Left lobe of liver (tissue), 2 donors: ENCODE results near the gene SUGCT. TPM values are rescaled to one million over a fixed set of nuclear protein-coding genes. Genes with fewer than 3 reads are reported as not detected.

Experiments
- ATAC-seq: fragments of 200-7000 bp; cut with Tn5 transposase; one replicate; pipeline ENCODE4 v1.9.1; 2020; ENCODE audit warnings: mild to moderate bottlenecking, moderate library complexity
- DNase-seq: peaks from one replicate; pipeline ENCODE4 v3.0.0-alpha.2; 2020; ENCODE audit warnings: low spot score
- total RNA-seq: library from RNA; stranded (reverse); gene quantifications from one replicate; pipeline ENCODE4 v1.2.1, GENCODE V29; 2021
- donor health status: DM: no; HTN: no; CAD: no; lungs with moderate emphysema.
- donor health status: DM: no; HTN: yes; CAD: no.

SUGCT gene
- total RNA-seq, 1 donor from 2014 or later, result 14.3 TPM

GRCh38 chr7:40843338-40843985 is 708.7 kb downstream of the SUGCT start:
- DNase-seq (no peak), ATAC-seq (no peak)

DNA sequence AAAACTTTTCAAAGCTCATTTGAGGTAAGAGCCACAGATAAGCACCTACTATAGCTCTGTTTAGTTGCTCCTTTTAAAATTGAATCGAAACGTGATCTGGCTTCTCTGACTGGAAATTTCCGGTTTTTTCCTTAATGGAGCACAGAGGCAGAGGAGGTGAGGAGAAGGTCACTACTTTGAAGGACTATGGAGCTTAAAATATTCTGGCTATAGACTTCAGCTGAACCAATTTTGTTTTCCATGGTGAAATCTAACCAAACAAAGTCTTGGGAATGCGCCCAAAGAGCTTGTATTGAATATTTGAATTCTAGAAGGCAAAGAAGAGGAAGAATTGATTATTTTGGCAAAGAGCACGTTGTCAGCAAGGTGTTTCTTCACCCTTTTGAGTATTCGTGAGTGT is 711.1 kb downstream of the SUGCT start:
- ATAC-seq (peak; percentile 83), DNase-seq (no peak)

DNA sequence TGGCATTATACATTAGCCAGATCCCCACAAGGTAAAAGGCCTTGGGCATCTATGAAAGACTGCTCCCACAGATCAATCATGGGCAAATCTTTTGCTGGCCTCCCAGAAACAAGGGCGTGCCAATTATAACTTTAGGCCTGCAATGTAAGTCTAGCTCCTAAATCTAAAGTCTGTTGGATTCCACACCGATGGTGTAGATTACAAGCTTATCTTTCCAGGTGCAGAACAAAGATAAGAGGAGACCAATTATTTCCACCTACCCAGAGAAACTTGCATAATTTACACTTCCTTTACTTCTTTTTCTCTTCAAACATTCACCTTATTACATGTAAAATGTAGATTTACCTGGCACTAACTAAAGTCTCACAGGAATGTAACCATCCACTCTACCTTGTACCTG is 713.1 kb downstream of the SUGCT start:
- DNase-seq (no peak), ATAC-seq (no peak)

DNA sequence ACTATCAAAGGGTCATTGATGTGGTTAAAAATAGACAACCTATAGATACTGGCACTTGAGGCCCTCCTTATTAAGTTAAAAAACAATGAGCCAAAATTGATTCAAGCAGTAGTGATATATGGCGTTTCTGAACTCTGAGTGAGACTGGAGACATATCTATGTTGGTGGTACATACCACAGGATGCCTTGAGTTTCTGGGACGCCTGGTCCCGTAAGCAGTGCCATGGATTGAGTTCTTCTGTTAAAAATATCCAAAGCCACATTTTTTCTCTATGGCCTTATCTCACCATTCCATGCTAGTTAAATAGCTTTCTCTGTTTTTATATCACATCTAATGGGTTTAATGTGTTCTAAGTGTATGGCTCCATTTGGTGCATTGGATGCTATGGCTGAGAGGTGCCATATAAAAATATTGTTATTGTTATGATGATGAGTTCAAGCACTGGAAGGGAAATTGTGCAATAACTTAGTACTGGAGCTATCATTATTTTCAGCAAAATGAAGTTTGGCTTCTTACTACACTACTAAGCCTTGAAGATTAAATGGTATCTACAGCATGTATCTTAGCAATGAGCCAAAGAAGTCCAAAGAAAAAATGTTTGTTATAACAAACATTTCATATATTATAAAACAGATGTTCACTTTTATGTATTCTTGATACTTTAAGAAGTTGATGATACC is 713.9 kb downstream of the SUGCT start:
- DNase-seq (no peak), ATAC-seq (no peak)

DNA sequence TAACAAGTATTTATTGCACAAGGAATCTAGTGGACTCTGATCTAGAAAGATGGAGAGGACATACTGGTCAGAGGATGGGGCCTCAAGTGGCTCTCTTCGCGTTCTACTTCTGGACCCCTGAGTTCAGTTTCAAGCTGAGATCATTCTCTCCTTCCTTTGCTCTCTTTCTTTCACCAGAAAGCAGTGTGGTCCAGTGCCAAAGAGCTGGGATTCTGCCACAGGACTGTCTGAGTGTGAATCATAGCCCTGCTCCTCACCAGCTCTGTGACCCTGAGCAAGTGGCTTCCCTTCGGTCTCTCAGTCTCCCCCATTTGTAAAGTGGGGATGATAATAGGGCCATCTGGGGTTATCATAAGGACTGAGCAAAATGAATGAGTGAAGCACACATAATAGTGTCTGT is 715.2 kb downstream of the SUGCT start:
- ATAC-seq (no peak), DNase-seq (no peak)

GRCh38 chr7:40851001-40851400 is 716.2 kb downstream of the SUGCT start:
- DNase-seq (no peak), ATAC-seq (no peak)

- ATAC-seq (no peak), DNase-seq (no peak)
These were observed 724.3 kb downstream of the SUGCT start for GRCh38 chr7:40859076-40859475.

DNA sequence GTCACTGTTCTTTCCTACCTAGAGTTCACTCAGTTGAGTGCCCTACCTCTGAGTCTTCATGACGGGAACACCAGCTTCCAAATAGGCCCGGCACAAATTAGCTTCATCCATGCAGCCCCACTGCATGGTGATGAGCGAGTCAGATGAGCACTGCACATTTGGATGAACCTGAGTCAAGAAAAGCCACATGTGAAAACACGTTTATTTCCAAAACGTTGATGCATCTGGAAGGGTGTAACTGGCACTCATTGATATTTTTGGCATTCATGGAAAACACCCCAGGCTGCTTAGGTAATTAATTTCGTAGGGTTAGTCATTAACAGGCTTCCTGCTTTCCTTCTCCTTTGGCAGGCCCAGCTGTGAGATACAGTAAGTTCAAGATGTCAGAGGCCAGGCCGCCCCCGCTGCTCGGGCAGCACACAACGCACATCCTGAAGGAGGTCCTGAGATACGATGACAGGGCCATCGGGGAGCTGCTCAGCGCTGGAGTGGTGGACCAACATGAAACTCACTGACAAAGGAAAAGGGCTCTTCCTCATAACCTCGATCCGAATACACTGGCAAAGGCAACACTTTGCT is 725.2 kb downstream of the SUGCT start:
- no peak for DNase-seq

DNA sequence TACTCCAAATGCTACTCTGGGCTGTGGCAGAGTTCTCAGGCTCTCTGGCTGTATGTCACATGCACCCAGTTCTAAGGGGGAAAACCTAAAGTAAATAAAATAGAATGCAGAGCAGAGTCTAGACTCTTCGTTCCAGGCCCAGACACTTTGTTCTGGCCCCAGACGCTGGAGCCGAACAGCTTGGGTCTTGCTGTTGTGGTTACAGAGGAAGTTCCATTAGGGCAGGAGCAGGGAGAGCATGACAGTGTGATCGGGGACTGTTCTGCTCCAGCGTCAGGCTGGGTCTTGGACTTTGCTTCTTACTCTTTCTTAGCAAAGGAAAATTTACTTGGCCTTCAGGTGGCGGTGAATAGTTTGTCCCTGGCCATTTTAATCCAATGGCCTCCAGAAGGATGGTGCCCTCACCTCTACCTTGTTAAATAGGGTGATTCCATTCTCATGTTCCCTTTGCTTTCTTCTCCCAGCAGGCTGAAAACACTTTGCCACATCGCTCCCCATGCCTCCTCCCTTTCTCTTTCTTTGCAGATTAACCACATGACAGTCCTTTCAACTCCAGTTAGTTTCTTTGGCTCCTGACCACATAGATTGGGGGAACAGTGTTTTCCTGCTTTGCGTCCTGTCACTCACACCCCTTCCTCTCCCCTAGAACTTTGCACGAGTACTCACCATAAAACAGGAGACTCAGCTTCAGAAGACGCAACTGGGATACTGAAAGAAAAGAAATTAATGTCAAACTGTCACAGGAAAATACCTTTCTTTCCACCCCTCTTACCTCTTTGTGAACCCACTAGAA is 730.8 kb downstream of the SUGCT start:
- DNase-seq (no peak), ATAC-seq (no peak)

More for the DNA sequence above, 725.2 kb downstream of the SUGCT start:
- no peak for ATAC-seq

GRCh38 chr7:40866601-40867000 is 731.8 kb downstream of the SUGCT start:
- ATAC-seq, result no peak
- no peak for DNase-seq

GRCh38 chr7:40870108-40870507 is 735.3 kb downstream of the SUGCT start:
- ATAC-seq, result no peak
- no peak for DNase-seq

DNA sequence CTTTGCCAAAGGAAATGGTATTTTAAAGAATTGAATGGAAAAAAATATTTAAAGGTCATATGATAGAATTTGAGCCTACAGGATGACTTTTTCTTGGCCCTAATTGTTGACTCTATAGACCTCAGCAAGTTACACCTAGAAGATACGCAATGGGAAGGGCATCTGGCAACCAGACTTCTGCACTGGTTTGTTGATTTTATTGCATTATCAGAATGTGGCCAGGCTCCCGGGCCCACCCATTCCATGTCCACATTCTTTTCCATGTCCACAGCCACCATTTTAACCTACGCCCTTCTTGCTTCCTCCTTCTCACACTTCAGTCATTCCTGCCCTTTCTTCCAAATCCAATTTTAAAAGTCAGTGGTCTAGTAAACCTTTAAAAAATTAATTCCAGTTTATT is 738.4 kb downstream of the SUGCT start:
- no peak for DNase-seq
- no peak for ATAC-seq

DNA sequence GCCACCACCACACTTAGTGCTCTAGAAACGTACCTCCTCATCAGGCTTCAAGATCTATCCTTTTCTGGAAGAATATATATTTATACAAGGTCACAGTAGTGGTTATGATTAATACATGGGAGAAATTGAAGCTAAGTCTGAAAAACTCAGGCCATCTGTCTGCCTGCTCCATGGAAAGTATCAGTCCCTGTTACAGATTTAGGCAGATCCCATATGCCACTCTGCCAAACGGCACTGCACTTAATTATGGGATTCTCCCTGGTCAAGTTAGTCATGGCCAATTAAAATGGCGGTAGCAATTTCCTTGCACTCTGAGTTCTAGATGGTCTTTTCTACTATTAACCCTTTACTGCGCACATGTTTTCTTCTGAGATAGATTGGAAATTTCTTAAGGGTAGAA is 740.0 kb downstream of the SUGCT start:
- DNase-seq, result no peak
- ATAC-seq, result no peak

DNA sequence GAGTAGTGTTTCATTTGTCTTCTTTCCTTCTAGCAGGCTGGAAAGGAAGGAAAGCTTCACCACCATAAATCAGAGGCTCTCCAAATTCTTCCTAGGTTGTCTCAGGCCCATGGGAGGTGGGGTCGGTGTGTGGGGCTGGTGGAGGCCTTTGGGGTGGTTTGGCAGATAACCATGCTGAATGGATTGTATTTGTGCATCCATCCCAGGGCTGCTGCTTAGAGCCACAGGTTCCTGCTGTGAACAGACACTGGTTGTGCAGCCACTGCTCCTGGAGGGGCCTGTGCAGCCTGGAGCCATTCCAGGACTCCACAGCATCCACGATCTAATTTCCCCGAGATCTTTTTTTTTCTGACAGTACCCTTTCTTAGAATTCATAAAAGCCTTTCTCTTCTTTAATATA is 741.8 kb downstream of the SUGCT start:
- ATAC-seq (no peak), DNase-seq (no peak)

GRCh38 chr7:40879941-40880543 is 745.2 kb downstream of the SUGCT start:
- DNase-seq, result no peak
- no peak for ATAC-seq

GRCh38 chr7:40880581-40880980 is 745.8 kb downstream of the SUGCT start:
- DNase-seq (no peak), ATAC-seq (no peak)

DNA sequence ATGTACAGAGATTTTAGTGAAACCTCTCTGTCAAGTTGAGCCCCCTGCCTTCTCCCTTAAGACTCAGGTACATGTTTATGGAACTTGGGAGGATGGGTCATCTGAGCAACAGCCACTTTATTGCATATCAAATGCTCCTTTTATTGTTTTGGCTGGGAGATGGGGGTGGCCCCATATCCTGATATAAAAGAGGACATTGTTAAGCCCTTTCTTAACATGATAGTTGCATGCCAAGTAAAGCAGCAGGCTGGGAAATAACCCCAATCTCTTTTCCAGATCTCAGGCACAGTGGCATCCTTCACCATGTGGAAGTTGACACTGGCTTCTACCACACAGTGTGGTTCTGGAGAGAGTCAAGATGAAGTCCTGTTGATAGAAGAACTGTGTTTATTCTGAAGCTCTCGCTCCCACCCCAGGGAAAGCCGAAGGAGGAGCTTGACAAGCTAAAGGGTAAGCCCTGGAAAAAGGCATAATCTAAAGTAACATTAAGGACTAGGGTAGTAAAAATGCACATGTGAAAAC is 746.7 kb downstream of the SUGCT start:
- DNase-seq (no peak), ATAC-seq (no peak)

DNA sequence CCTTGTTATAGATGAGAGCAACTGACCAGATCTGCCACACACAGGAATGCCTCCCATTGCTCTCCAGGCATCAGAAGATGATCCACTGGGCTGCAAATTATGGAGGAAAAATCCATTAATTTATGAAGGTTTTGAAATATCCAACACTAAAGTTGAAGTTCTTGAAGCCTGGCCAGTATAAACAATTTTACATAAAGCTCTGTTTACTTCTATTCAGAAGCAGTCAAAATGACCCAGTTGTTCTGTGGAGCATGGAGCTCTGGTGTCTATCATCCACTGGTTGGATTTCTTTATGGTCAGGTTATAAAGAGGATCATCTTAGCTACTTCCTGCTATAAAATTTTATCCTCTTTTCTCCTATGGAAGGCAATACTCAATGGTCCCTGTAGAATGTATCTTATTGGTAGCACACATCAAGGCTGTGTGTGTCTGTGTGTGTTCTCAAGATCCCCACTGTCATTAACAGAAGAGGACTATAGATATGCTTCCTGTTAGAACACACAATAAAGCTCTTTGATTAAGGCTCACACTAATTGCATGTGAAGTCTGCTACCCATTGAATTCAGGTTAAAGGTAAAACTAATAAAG is 747.4 kb downstream of the SUGCT start:
- no peak for DNase-seq
- no peak for ATAC-seq

DNA sequence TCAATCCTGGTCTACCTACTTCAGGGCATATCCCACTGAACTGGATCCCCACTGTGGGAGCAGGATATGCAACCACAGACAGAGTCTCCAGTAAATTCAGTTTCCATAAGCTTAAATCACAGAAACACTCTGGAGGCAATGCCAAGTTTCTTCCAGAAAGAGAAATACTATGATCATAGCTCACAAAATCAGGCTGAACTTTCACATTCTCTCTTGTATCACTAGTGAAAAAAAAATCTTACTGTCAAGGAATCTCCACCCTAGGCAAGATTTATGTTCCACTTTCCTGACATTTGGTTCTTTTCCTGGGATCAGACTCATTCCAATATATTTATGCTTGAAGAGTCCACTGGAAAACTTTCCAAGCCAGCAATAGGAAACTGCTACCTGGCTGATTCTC is 749.0 kb downstream of the SUGCT start:
- no peak for ATAC-seq

DNA sequence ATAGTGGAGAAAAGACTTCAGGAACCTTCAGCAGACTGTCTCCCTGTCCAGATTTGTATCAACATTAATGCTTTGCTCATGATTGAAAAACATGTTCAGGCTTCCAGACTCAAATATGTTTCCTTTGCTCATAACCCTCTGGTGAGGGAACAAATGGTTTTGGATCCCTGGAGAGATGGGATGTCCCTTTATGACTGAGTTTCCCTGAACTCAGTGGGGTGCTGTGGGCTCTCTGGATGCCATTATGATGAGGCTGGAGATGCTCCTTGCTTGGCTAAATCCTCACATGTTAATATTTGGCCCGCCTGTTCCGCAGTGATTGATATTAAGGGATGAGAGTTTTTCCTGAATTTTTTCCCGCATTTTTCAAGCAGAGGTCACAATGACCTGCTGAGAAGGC is 749.4 kb downstream of the SUGCT start:
- DNase-seq, result no peak
- ATAC-seq, result no peak

More for the DNA sequence above, 749.0 kb downstream of the SUGCT start:
- no peak for DNase-seq

DNA sequence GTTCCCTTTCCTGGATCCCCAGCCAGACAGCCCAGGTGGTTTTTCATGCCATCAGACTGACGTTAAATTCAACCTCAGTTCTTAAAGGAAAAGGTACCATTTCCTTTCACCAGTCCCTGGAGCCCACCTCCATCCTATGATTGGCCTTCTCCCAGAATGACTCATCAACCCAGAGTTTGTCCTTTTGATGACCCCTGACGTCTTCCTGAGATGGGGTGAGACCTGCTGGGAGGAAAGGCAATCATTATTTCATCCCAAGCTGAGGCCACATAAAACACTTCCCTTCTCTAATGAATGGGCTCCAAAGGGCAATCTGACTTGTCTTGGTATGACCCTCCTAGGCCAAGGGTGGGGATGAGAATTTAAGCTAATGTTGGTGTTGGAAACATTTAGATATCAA is 750.7 kb downstream of the SUGCT start:
- DNase-seq (no peak), ATAC-seq (no peak)
